HepG2 (cell line): ENCODE data around the gene ATAD1.

Experiments
- CREB1 ChIP-seq, 2 experiments: fragments of 450-650 bp in 1 of 2; IDR thresholded peaks; 2 replicates each; pipeline ENCODE4 v1.6.1; 2016 to 2017; ENCODE audit warnings: control low read depth in 1 of 2, mild to moderate bottlenecking in 1 of 2, missing compliant biosample characterization in 1 of 2, missing genetic modification characterization in 1 of 2
- PRDM10 ChIP-seq: sonication (generic); formaldehyde crosslinking; IDR thresholded peaks from 2 replicates; pipeline ENCODE4 v1.4.0; 2020; ENCODE audit warnings: low read depth, missing genetic modification reagents
- ZNF354B ChIP-seq: sonication (generic); formaldehyde crosslinking; IDR thresholded peaks from 2 replicates; pipeline ENCODE4 v1.8.0; 2022; ENCODE audit warnings: mild to moderate bottlenecking, missing genetic modification reagents
- TF ChIP-seq, protein P1 (sequence below): sonication (generic); formaldehyde crosslinking; IDR thresholded peaks from 2 replicates; pipeline ENCODE4 v1.4.0; 2020; ENCODE audit warnings: missing genetic modification reagents

- TF ChIP-seq, protein P1, sequence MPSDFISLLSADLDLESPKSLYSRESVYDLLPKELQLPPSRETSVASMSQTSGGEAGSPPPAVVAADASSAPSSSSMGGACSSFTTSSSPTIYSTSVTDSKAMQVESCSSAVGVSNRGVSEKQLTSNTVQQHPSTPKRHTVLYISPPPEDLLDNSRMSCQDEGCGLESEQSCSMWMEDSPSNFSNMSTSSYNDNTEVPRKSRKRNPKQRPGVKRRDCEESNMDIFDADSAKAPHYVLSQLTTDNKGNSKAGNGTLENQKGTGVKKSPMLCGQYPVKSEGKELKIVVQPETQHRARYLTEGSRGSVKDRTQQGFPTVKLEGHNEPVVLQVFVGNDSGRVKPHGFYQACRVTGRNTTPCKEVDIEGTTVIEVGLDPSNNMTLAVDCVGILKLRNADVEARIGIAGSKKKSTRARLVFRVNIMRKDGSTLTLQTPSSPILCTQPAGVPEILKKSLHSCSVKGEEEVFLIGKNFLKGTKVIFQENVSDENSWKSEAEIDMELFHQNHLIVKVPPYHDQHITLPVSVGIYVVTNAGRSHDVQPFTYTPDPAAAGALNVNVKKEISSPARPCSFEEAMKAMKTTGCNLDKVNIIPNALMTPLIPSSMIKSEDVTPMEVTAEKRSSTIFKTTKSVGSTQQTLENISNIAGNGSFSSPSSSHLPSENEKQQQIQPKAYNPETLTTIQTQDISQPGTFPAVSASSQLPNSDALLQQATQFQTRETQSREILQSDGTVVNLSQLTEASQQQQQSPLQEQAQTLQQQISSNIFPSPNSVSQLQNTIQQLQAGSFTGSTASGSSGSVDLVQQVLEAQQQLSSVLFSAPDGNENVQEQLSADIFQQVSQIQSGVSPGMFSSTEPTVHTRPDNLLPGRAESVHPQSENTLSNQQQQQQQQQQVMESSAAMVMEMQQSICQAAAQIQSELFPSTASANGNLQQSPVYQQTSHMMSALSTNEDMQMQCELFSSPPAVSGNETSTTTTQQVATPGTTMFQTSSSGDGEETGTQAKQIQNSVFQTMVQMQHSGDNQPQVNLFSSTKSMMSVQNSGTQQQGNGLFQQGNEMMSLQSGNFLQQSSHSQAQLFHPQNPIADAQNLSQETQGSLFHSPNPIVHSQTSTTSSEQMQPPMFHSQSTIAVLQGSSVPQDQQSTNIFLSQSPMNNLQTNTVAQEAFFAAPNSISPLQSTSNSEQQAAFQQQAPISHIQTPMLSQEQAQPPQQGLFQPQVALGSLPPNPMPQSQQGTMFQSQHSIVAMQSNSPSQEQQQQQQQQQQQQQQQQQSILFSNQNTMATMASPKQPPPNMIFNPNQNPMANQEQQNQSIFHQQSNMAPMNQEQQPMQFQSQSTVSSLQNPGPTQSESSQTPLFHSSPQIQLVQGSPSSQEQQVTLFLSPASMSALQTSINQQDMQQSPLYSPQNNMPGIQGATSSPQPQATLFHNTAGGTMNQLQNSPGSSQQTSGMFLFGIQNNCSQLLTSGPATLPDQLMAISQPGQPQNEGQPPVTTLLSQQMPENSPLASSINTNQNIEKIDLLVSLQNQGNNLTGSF (CRISPR knock-in tag) = no peak
- no peak for TF ChIP-seq ZNF354B (CRISPR knock-in tag)
- TF ChIP-seq PRDM10 (CRISPR knock-in tag) = no peak
- TF ChIP-seq CREB1 (IDR thresholded peaks at IDR 0.05) = no peak
- no peak for TF ChIP-seq CREB1 (CRISPR knock-in tag; IDR thresholded peaks at IDR 0.05)
These were observed 71.1 kb downstream of the ATAD1 start for GRCh38 chr10:87746911-87747310.
